ENCODE data around the gene LSM3. TPM values are rescaled to one million over a fixed set of nuclear protein-coding genes. Genes with fewer than 3 reads are reported as not detected.

The LSM3 gene
- total RNA-seq, 1 donor: 15.6 TPM

DNA sequence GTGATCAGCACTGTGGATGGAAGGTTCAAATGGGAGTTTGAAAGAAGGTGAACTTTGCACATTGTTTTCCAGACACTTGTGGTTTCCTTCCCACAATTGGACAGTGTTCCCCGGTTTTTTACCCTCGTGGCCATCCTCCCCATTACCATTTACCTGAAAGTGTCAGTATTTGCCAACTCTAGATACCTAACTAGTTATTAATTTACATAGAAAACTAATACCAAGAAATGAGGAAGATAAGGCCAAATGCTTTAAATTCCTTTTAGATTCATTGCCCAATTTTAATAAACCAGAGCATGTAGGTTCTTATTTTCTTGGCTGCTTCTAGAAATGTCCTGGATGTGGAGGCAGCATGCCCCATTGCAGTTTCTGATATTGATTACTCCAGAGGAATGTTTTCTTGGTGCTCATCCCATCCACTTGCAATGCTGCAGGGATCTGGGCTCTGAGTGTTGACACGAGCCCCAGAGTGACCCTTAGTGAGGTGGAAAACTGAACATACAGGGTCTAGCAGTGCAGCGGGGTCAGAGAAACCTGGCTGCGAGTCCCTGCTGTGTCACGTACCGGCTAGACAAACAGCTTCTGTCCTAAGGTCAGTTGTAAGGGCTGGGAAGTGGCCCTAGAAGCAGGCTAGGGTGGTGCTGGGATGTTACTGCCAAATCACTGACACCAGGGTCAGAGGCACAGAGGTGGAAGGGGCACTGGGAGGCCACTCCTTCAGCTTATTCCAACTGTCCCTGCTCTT is 23.5 kb downstream of the LSM3 start:
- H3K4me3 ChIP-seq (ENCODE audit: low read depth, low read length): no peak overlapping the region
- no peak for TF ChIP-seq CTCF (IDR thresholded peaks at IDR 0.05; ENCODE audit: insufficient read depth, low read length)
- DNase-seq (ENCODE audit: low read depth): peak; percentile 62

DNA sequence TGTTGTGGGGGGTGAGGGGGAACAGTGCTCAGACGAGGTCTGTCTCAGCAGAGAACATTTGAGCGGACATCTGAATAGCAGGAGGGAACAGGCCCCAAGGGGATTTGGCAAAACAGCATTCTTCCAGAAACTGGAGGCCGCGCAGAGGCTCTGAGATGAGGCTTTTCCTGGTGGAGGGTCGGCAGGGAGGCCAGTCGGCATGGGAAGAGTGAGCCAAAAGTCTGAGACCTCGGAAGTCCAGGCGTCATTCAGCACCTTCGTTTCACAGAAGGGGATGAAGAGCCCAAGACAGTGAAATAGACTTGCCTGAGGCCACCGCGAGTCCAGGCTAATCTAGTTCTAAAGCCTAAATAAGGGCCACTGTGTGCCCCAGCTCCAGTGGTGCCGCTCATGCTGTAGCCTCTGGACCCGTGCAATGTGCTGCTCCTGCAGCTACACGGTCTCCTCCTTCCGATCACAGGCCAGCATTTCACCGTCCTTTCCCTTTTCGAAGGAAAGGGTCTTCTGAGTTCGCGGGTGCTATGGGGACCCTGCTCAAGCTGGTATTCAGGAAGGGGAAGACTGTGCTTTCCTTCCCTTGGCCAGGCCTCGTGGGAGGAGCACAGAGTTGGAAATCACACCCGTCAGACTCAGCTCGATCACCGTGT is 24.4 kb downstream of the LSM3 start:
- no peak for TF ChIP-seq CTCF (IDR thresholded peaks at IDR 0.05; ENCODE audit: insufficient read depth, low read length)
- H3K4me3 ChIP-seq (ENCODE audit: low read depth, low read length): no peak overlapping the region
- DNase-seq (ENCODE audit: low read depth): no peak

DNA sequence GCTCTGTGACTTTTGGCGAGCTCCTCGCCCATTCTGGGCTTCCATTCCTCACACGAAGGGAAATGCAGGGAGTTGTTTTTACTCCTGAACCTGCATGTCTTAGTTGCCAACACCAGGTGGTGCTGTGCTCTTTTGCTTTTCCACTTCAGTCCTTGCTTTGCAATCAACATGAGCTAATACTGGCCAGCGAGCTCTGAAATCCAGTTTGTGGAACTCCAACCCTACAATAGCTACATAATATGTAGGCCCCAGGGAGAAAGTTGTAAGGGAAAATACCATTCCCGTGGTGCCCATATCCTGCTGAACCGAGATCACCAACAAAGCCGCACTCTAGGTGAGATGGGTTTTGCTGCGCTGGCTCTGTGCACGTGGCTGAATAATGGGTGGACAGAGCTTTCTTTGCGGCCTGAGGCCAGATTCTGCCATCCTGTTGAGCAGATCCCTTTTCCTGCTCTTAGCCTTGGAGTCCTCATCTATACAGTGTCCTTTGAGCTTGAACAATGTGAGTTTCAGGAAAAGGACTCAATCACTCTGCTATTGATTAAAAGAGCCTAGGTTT is 25.0 kb downstream of the LSM3 start:
- DNase-seq (ENCODE audit: low read depth): peak; percentile 94
- TF ChIP-seq CTCF (IDR thresholded peaks at IDR 0.05; ENCODE audit: insufficient read depth, low read length): peak; percentile 86
- H3K4me3 ChIP-seq (ENCODE audit: low read depth, low read length): no peak overlapping the region

DNA sequence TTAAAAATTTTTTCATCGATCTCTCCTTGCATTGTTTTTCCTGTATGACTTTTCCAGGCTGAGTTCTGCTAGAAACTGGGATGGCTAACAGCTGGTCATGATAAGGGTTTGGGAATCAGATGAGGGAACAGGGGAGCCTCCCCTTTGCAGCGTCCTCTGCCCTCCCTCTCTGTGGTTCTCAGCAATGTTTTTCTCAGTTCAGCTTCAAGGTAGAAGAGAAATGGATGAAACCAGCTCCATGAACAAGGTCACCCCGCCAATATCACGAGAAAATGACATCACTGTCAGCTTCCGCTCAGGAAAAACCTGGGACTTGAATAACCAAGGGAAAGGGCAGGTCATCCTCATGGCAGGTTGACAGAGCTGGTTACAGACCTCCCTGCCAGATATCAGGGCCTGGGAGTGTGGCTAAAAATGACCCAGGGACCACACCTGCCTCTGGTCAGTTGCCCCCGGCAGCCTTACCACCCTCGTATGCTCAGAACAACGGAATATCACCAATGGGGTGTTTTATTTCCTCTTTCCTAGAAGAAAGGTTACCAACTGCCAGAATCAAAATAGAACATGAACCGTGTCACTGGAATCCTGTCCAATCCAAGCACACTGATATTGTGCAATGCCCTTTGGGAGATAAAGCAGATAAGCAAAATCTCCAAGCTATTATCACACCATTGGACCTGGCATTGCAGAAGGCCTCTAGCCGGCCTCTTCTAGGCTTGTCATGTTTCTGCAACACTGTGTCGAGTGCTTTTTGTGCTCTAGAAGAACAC is 26.1 kb downstream of the LSM3 start:
- peak; percentile 96 for DNase-seq (ENCODE audit: low read depth)
- H3K4me3 ChIP-seq (ENCODE audit: low read depth, low read length): no peak overlapping the region
- TF ChIP-seq CTCF (IDR thresholded peaks at IDR 0.05; ENCODE audit: insufficient read depth, low read length): no peak

- H3K4me3 ChIP-seq (ENCODE audit: low read depth, low read length): no peak overlapping the region
- DNase-seq (ENCODE audit: low read depth): no peak
- no peak for TF ChIP-seq CTCF (IDR thresholded peaks at IDR 0.05; ENCODE audit: insufficient read depth, low read length)
These were observed 28.0 kb downstream of the LSM3 start for GRCh38 chr3:14206548-14207177.

DNA sequence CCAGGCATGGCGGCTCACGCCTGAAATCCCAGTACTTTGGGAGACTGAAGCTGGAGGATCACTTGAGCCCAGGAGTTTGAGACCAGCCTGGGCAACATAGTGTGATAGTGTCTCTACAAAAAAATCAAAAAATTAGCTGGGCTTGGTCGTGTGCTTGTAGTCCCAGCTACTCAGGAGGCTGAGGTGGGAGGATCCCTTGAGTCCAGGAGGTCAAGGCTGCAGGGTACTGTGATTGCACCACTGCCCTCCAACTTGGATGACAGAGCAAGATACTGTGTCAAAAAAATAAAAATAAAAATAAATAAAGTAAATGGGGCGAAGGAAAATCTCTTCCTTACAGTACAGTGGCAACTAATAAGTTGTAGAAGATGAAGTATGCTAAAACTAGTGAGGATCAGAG is 29.6 kb downstream of the LSM3 start:
- TF ChIP-seq CTCF (IDR thresholded peaks at IDR 0.05; ENCODE audit: insufficient read depth, low read length): no peak
- H3K4me3 ChIP-seq (ENCODE audit: low read depth, low read length): no peak overlapping the region
- DNase-seq (ENCODE audit: low read depth): no peak
